DND-41 (cell line): Measurements from ENCODE around the gene OSBPL10.

ENCODE experiments used
- EZH2 ChIP-seq: IDR thresholded peaks from 3 replicates; pipeline ENCODE4 v1.6.1; 2012; ENCODE audit warnings: borderline replicate concordance, low read depth, mild to moderate bottlenecking, moderate library complexity, low read length, inconsistent platforms; ENCODE audit not compliant: severe bottlenecking
- TF ChIP-seq, protein P1 (sequence below): IDR thresholded peaks from 2 replicates; pipeline ENCODE4 v1.5.1; 2012; ENCODE audit warnings: borderline replicate concordance, low read length, moderate library complexity, mild to moderate bottlenecking; ENCODE audit not compliant: poor library complexity, severe bottlenecking; ENCODE audit errors: extremely low read depth

DNA sequence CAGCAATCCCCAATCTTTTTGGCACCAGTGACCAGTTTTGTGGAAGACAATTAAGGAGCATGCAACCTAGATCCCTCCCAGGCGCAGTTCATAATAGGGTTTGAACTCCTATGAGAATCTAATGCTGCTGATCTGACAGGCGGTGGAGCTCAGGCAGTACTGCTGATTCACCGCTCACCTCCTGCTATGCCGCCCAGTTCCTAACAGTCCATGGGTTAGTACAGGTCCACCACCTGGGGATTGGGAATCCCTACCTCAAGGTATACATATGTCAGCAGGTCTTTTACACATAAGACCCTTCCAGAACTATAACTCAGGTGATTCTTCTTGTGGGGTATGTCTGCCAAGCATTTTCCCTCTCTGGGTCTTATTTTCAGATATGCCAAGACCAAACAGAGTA lies 182.2 kb downstream of the OSBPL10 start:
- TF ChIP-seq, protein P1, sequence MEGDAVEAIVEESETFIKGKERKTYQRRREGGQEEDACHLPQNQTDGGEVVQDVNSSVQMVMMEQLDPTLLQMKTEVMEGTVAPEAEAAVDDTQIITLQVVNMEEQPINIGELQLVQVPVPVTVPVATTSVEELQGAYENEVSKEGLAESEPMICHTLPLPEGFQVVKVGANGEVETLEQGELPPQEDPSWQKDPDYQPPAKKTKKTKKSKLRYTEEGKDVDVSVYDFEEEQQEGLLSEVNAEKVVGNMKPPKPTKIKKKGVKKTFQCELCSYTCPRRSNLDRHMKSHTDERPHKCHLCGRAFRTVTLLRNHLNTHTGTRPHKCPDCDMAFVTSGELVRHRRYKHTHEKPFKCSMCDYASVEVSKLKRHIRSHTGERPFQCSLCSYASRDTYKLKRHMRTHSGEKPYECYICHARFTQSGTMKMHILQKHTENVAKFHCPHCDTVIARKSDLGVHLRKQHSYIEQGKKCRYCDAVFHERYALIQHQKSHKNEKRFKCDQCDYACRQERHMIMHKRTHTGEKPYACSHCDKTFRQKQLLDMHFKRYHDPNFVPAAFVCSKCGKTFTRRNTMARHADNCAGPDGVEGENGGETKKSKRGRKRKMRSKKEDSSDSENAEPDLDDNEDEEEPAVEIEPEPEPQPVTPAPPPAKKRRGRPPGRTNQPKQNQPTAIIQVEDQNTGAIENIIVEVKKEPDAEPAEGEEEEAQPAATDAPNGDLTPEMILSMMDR = no peak
- TF ChIP-seq EZH2 = no peak
